Calu3 (cell line): Measurements from ENCODE around the gene RIOK1. TPM values are rescaled to one million over a fixed set of nuclear protein-coding genes. Genes with fewer than 3 reads are reported as not detected.

Source experiments
- Bru-seq: library from RNA; stranded (reverse); fragments of 400-500 nt; gene quantifications from one replicate; lab custom pipeline; 2021; lab: Mats Ljungman, UMichigan
- BruChase-seq, 2 experiments: library from RNA; stranded (reverse); fragments of 400-500 nt; gene quantifications; one replicate each; lab custom pipeline; 2021; lab: Mats Ljungman, UMichigan
- BruUV-seq: library from RNA; stranded (reverse); fragments of 400-500 nt; replicated peaks from 2 replicates; lab custom pipeline; 2021; lab: Mats Ljungman, UMichigan
- CTCF ChIA-PET: fragments of 300-600 bp; sonication (Branson Sonifier 250); formaldehyde crosslinking; loops from one replicate; lab custom pipeline; 2022; ENCODE audit warnings: antibody characterized with exemption; lab: Charles Lee
- DNase-seq: peaks from one replicate; pipeline ENCODE4 v3.0.0; 2022
- H3K27ac Mint-ChIP-seq: one replicate; pipeline ENCODE4 v1.8.0; 2022; ENCODE audit warnings: mixed read lengths; ENCODE audit not compliant: unreplicated experiment
- H3K27me3 Mint-ChIP-seq: one replicate; pipeline ENCODE4 v1.8.0; 2022; ENCODE audit warnings: mixed read lengths; ENCODE audit not compliant: unreplicated experiment
- H3K36me3 Mint-ChIP-seq: one replicate; pipeline ENCODE4 v1.8.0; 2022; ENCODE audit warnings: mild to moderate bottlenecking, moderate library complexity, mixed read lengths; ENCODE audit not compliant: insufficient read depth, unreplicated experiment
- H3K4me1 Mint-ChIP-seq: one replicate; pipeline ENCODE4 v1.8.0; 2022; ENCODE audit warnings: mild to moderate bottlenecking, low read depth, mixed read lengths; ENCODE audit not compliant: unreplicated experiment
- H3K4me3 Mint-ChIP-seq: one replicate; pipeline ENCODE4 v1.8.0; 2022; ENCODE audit warnings: mild to moderate bottlenecking, low read depth, moderate library complexity, mixed read lengths; ENCODE audit not compliant: unreplicated experiment
- H3K9me3 Mint-ChIP-seq: one replicate; pipeline ENCODE4 v1.8.0; 2022; ENCODE audit warnings: low read depth, mixed read lengths; ENCODE audit not compliant: unreplicated experiment
- CTCF ChIP-seq: fragments of 200-600 bp; IDR thresholded peaks from one replicate; pipeline ENCODE4 v1.8.0; 2022; ENCODE audit warnings: antibody characterized with exemption; ENCODE audit not compliant: unreplicated experiment
- intact Hi-C: fragments of 100-400 bp; cut with micrococcal nuclease; formaldehyde crosslinking; loops from one replicate; pipeline ENCODE4 v1.10.0; 2022; ENCODE audit not compliant: unreplicated experiment
- long read RNA-seq: library from polyadenylated mRNA; stranded (forward); transcript quantifications from one replicate; pipeline ENCODE4 v2.0.0, GENCODE V29; 2022
- total RNA-seq: library from RNA; stranded (reverse); gene quantifications from 2 replicates; pipeline ENCODE4 v1.2.3, GENCODE V29; 2022

RIOK1 gene
- total RNA-seq (13.3 and 16.1 TPM in 2 replicates), Bru-seq, nascent RNA (percentile 71 among the genes with signal in this experiment), BruChase-seq, experiment 1, labeled RNA remaining after a 6-hour chase (percentile 65 among the genes with signal in this experiment), BruChase-seq, experiment 2, labeled RNA remaining after a 2-hour chase (percentile 66 among the genes with signal in this experiment)
- long read RNA-seq, transcript RIOK1-202 (17 exons, 2,810 nt) = major isoform, 24 of 32 reads
- long read RNA-seq, partial matches to known transcripts = 1 of 32 reads
- long read RNA-seq, other reads (novel, unspliced or antisense) = 7 of 32 reads

- TSS peak; percentile 56 for BruUV-seq
- Mint-ChIP-seq H3K9me3 (no peaks in the 10 kb centered on the region), H3K27ac (peak within 1 kb of the TSS; percentile 28), H3K27me3 (no peaks in the 10 kb centered on the region), H3K4me1 (peaks cover 33% of the 10 kb centered on the region), H3K4me3 (peak within 1 kb of the TSS; percentile 77), H3K36me3 (peaks cover 30% of the 10 kb centered on the region)
- no peak for TF ChIP-seq CTCF
- CTCF ChIA-PET = interaction anchor here (0.6 kb wide), 2 partner anchors 47 to 226 kb away, joined by 3 read pairs; no protein-coding TSS in a partner anchor
- peak; percentile 92 for DNase-seq
- intact Hi-C loops = loop anchor here (10.0 kb wide), 2 partner anchors 95 to 205 kb away; partner anchors contain the start of gene SNRNP48
Observed at GRCh38 chr6:7389451-7390225, at the start of gene RIOK1, which contains the start of gene CAGE1. TSS of gene RIOK1 (plus strand) at chr6:7389808. CDS start at chr6:7390003, 195 bp downstream. TSS of gene CAGE1 (minus strand) at chr6:7389742. CDS start at chr6:7387173, 2,569 bp downstream.

- intact Hi-C loops = no loop called here
- H3K4me1 Mint-ChIP-seq = no peaks in the 10 kb centered on the region
- no peaks in the 10 kb centered on the region for H3K36me3 Mint-ChIP-seq
- H3K4me3 Mint-ChIP-seq = no peak overlapping the region
- H3K27ac Mint-ChIP-seq = no peak overlapping the region
- no peak for DNase-seq
- no peaks in the 10 kb centered on the region for H3K9me3 Mint-ChIP-seq
- CTCF ChIA-PET = interaction anchor here (0.6 kb wide), 1 partner anchor 1867 kb away, joined by 5 read pairs; no protein-coding TSS in a partner anchor
- no TSS peak for BruUV-seq
- no peak for TF ChIP-seq CTCF
- H3K27me3 Mint-ChIP-seq = no peaks in the 10 kb centered on the region
Observed at GRCh38 chr6:7341271-7341670, 48.3 kb upstream of the RIOK1 start.

GRCh38 chr6:7341989-7342742, 47.4 kb upstream of the RIOK1 start:
- no peak for DNase-seq
- BruUV-seq = no TSS peak
- H3K9me3 Mint-ChIP-seq = no peaks in the 10 kb centered on the region
- H3K4me1 Mint-ChIP-seq = no peaks in the 10 kb centered on the region
- H3K36me3 Mint-ChIP-seq = no peaks in the 10 kb centered on the region
- TF ChIP-seq CTCF = no peak
- intact Hi-C loops = no loop called here
- no peak overlapping the region for H3K4me3 Mint-ChIP-seq
- CTCF ChIA-PET = interaction anchor here (0.6 kb wide), 1 partner anchor 1867 kb away, joined by 5 read pairs; no protein-coding TSS in a partner anchor
- H3K27me3 Mint-ChIP-seq = no peaks in the 10 kb centered on the region
- no peak overlapping the region for H3K27ac Mint-ChIP-seq
